Pons (tissue), 1 donor: ENCODE data around the gene FAM221A.
"Not testable (repeated sequence)": the region's sequence is repeated elsewhere in the genome, so short reads cannot be mapped to it uniquely, and the experiment has no call there.

Experiments used
- DNase-seq: peaks from one replicate; pipeline ENCODE4 v3.0.0-alpha.2; 2016; ENCODE audit warnings: low spot score

Gene FAM221A

DNA sequence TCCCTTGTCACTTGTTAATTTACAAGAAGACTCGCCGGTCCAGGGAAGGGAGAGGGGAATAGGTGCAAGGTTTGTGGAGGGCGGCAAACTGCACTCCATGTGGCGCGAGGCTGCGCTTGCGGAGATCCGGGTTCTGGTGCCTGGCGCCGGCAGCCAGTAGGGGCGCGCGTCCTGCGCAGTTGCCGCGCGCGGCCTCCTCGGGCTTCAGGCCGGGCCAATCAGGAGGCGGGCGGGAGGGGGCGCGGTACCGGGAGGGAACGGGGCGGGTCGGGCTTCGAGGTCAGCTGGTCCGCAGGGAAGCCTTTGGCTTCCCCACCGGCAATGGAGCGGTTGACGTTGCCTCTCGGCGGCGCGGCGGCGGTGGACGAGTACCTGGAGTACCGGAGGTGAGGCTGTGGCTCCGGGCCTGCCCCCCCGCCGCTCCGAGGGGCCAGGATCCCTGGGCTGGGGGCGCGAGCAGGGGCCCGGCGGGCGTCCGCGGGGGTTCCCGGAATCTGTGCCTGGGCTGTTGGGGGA, at the start of gene FAM221A:
FAM221A (plus strand) TSS at position 302 of the 516 bp plus-strand sequence; CDS start at position 322, 20 bp downstream.
- DNase-seq = peak; percentile 79

- DNase-seq = no peak
Measured at GRCh38 chr7:23633417-23633816, 46.6 kb upstream of the FAM221A start.

- DNase-seq = no peak
Measured at GRCh38 chr7:23645822-23646221, 34.2 kb upstream of the FAM221A start.

DNA sequence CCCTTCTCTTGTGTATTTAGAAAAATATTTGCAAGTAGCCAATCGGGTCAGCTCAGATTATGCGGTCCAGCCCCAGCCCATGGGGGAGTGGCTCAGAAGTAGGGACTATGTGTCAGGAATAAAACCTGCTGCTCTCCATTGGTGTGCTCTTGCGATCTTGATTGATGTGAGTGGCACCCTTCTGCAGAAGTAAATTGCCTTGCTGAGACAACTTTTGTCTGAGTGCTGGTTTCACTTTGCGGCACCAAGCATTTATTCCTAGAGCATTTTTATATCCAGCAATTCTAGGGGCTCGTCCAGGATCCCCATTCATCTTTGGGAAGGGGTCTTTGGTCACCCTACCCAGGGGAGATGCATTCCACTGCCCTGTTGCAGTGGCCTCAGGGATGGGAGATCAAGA, 26.1 kb upstream of the FAM221A start:
- DNase-seq = no peak

GRCh38 chr7:23654508-23654907, 25.5 kb upstream of the FAM221A start:
- DNase-seq = peak; percentile 52

DNA sequence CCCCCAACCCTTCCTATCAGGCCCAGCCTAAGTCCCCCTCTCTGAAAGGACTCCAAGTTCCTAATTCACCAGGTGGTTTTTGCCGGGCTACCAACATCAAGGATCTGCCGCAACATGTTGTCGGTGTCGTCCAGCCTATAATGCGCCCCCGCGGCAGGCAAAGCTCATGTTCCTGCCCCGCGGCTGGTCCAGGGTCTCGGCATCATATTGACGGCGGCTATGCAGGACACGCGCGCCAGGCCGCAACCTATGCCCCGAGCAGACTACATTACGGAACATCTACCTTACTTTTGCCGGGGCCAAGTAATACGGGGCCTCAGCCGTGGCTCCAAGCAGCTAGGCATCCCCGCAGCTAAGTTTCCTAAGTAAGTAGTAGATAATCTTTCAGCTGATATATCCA, 24.6 kb upstream of the FAM221A start:
- no peak for DNase-seq

GRCh38 chr7:23658831-23659427, 21.1 kb upstream of the FAM221A start:
- no peak for DNase-seq

GRCh38 chr7:23661385-23661784, 18.6 kb upstream of the FAM221A start:
- no peak for DNase-seq

GRCh38 chr7:23662124-23662983, 17.6 kb upstream of the FAM221A start:
- no peak for DNase-seq

DNA sequence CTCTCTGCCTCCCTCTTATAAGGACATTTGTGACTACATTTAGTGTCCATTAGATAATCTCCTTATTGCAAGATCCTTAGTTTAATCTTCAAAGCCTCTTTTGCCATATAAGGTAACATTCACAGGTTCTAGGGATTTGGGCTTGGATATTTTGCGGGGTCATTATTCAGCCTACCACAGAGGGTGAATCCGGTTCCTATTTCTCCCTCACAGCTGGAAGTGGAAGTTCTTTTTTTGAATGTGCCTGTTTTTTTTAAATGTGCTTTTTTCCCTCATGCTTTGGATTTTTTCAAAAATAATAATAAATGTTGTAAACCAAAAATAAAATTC, 17.1 kb upstream of the FAM221A start:
- no peak for DNase-seq

DNA sequence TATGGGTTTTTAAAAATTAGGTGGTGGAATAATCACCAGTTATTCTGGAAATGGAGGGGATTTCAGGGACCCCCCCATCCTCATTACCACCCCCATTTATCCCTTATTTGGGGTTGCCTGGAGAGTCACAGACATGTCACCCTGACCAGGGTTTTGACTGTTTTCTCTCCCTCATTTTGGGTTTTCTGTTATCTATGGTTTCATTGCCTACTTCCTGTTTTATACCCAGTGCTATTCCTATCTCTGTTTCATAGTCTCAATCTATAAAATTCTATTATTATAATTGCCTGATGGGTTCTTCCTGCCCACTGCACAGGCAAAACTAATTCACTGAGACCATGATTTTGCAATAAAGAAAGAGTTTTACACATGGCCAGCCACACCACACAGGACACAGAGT, 15.9 kb upstream of the FAM221A start:
- no peak for DNase-seq

GRCh38 chr7:23672033-23672432, 8.0 kb upstream of the FAM221A start:
- no peak for DNase-seq

DNA sequence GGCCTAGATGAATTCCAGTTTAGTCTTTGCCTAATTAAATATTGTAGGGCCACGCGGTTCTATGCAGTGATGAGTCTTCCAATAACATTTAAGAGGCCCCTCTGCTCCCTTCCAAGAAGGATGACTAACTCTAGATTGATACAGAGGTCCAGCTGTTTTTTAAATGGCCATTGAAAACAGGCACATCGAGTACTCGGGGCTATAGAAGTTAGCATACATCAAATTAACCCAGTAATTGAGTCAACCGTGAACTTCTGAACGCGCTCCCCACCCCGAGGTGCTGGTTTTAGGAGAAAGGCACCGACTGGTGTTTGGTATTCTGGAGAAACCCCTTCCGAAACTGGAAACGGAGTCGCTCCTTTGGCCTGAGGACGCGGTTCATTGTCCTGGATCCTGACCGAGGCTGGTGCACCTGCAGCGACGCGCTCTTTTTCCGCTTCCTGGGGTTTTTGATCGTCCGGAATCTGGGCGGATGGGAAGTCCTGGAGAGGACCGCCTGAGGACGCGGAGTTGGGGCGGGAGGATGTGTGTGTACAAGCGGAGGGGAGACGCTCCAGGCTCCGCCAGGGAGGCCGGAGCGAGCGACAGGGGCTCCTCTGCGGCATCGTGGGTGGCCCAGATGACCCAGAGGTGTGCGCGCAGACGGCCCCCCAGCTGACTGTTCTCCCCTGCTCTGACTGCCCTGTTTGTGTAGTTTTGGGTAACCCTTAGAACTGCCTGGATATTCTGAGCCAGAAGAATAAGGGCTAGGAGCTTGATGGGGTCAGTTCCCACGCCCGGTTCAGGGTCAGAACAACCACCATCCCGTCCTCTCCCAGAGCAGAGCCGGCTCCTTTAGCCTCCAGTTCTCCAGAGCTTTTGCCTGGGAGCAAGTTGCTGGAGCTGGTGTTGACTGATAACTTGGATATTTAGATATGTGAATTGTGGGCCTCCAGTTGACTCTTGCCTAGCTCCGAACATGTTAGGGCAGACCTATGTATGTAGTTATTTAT, 711 bp downstream of the FAM221A start:
- DNase-seq = peak; percentile 52

- not testable (repeated sequence) for DNase-seq
Measured at GRCh38 chr7:23684041-23684440, 4.0 kb downstream of the FAM221A start.

DNA sequence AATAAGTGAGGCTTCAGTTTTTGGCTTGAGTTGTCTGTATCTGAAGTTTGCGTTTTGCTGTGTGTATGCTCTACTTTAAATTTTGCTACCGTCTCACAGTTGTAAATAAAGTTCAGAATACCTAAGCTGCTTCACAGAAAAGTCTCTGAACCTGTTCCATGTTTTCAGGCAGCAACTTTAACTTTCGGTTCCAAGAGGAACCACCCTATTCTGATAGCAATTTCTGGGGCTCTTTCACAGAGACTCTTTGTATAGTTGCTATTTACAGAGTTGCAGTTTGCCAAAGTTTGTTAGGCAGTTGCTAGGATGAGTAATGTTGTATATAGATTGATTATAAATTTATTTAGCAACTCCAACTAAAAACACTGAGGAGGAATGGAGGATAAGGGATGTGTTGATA, 5.7 kb downstream of the FAM221A start:
- DNase-seq = peak; percentile 49

DNA sequence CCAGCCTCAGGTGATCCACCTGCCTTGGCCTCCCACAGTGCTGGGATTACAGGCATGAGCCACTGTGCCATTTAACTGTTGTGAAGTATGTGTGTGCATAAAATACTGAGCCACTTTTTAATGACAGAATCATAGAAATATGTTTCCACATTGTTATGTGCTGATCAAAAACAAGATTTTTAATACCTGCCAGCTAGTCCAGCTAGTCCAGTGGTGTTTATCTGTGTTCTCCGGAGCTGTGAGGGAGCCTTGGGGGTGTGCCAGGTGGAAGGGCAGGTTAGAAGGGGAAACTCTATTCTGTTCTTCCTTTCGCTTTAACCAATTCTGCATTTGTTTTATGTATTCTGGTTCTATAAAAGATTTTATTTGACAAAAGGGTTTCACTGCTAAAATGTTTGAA, 7.0 kb downstream of the FAM221A start:
- DNase-seq = no peak

GRCh38 chr7:23689165-23689564, 9.2 kb downstream of the FAM221A start:
- DNase-seq = no peak

GRCh38 chr7:23691320-23691719, 11.3 kb downstream of the FAM221A start:
- no peak for DNase-seq

GRCh38 chr7:23693224-23693623, 13.2 kb downstream of the FAM221A start:
- DNase-seq = no peak

- no peak for DNase-seq
Measured at GRCh38 chr7:23696916-23697441, 17.0 kb downstream of the FAM221A start.

DNA sequence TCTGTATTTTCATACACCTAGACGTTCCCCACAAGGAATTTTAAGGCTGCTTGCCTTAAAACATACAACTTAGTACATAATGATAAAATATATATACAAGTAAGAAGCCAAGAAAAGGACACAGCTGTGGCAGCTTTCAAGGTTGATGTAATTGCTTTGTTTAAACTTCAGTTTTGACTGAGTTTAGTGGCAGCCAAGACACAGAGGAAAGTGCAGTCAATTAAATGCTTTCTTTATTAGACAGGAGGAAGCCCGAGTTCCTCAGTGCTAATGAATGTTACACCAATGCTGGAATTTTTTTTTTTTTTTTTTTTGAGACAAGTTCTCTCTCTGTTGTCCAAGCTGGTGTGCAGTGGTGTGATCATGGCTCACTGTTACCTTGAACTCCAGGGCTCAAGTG, 18.8 kb downstream of the FAM221A start:
- no peak for DNase-seq

- no peak for DNase-seq
Measured at GRCh38 chr7:23700046-23700445, 20.0 kb downstream of the FAM221A start.
